Measurements from ENCODE around the gene ADI1. TPM values are rescaled to one million over a fixed set of nuclear protein-coding genes. Genes with fewer than 3 reads are reported as not detected.

Gene ADI1
- total and polyA plus RNA-seq, 2 of the 8 experiments (the other 6 are each of a cell fraction or from before 2014, with no cell fraction given) = 12.2 to 40.2 TPM

DNA sequence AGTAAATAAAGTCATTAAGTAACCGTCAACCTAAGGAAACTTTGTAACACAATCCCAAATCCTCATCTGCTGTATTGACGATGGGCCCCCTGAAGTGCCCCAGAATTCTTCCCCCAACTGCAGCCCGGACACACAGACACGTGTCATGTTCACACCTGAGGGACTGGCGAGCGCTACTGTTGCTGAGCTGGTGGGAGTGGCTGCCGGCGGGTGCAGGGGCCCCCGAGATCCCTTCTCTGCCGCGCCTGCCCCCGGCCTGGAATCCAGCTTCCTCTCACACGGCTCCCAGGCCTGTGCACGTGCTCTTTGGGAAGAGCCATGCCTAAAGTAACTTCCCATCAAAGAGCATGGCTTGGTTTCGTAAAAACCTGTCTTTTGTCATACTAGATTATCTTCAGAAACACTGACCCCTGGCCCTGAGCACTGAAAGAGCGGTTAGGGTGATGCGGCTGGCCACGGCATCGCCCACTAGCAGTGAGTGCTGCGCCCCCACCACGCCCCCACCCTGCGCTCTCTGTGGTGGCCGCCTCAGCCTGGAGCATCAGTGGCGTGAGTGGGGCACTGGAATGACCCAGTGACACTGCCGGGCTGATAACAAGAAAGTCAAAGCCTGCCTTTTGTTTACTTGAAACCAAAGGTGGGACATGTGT is 56.0 kb downstream of the ADI1 start (continued):
- TF ChIP-seq, protein P1, sequence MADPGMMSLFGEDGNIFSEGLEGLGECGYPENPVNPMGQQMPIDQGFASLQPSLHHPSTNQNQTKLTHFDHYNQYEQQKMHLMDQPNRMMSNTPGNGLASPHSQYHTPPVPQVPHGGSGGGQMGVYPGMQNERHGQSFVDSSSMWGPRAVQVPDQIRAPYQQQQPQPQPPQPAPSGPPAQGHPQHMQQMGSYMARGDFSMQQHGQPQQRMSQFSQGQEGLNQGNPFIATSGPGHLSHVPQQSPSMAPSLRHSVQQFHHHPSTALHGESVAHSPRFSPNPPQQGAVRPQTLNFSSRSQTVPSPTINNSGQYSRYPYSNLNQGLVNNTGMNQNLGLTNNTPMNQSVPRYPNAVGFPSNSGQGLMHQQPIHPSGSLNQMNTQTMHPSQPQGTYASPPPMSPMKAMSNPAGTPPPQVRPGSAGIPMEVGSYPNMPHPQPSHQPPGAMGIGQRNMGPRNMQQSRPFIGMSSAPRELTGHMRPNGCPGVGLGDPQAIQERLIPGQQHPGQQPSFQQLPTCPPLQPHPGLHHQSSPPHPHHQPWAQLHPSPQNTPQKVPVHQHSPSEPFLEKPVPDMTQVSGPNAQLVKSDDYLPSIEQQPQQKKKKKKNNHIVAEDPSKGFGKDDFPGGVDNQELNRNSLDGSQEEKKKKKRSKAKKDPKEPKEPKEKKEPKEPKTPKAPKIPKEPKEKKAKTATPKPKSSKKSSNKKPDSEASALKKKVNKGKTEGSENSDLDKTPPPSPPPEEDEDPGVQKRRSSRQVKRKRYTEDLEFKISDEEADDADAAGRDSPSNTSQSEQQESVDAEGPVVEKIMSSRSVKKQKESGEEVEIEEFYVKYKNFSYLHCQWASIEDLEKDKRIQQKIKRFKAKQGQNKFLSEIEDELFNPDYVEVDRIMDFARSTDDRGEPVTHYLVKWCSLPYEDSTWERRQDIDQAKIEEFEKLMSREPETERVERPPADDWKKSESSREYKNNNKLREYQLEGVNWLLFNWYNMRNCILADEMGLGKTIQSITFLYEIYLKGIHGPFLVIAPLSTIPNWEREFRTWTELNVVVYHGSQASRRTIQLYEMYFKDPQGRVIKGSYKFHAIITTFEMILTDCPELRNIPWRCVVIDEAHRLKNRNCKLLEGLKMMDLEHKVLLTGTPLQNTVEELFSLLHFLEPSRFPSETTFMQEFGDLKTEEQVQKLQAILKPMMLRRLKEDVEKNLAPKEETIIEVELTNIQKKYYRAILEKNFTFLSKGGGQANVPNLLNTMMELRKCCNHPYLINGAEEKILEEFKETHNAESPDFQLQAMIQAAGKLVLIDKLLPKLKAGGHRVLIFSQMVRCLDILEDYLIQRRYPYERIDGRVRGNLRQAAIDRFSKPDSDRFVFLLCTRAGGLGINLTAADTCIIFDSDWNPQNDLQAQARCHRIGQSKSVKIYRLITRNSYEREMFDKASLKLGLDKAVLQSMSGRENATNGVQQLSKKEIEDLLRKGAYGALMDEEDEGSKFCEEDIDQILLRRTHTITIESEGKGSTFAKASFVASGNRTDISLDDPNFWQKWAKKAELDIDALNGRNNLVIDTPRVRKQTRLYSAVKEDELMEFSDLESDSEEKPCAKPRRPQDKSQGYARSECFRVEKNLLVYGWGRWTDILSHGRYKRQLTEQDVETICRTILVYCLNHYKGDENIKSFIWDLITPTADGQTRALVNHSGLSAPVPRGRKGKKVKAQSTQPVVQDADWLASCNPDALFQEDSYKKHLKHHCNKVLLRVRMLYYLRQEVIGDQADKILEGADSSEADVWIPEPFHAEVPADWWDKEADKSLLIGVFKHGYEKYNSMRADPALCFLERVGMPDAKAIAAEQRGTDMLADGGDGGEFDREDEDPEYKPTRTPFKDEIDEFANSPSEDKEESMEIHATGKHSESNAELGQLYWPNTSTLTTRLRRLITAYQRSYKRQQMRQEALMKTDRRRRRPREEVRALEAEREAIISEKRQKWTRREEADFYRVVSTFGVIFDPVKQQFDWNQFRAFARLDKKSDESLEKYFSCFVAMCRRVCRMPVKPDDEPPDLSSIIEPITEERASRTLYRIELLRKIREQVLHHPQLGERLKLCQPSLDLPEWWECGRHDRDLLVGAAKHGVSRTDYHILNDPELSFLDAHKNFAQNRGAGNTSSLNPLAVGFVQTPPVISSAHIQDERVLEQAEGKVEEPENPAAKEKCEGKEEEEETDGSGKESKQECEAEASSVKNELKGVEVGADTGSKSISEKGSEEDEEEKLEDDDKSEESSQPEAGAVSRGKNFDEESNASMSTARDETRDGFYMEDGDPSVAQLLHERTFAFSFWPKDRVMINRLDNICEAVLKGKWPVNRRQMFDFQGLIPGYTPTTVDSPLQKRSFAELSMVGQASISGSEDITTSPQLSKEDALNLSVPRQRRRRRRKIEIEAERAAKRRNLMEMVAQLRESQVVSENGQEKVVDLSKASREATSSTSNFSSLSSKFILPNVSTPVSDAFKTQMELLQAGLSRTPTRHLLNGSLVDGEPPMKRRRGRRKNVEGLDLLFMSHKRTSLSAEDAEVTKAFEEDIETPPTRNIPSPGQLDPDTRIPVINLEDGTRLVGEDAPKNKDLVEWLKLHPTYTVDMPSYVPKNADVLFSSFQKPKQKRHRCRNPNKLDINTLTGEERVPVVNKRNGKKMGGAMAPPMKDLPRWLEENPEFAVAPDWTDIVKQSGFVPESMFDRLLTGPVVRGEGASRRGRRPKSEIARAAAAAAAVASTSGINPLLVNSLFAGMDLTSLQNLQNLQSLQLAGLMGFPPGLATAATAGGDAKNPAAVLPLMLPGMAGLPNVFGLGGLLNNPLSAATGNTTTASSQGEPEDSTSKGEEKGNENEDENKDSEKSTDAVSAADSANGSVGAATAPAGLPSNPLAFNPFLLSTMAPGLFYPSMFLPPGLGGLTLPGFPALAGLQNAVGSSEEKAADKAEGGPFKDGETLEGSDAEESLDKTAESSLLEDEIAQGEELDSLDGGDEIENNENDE (IDR thresholded peaks at IDR 0.05; ENCODE audit: insufficient replicate concordance, low read length) = no peak
- TF ChIP-seq POU5F1 (IDR thresholded peaks at IDR 0.05; ENCODE audit: low read depth, low read length) = no peak
- TF ChIP-seq RNF2 (IDR thresholded peaks at IDR 0.05; ENCODE audit: borderline replicate concordance, low read depth, low read length, missing control alignments, poor library complexity, severe bottlenecking) = no peak
- no peak for TF ChIP-seq NRF1 (IDR thresholded peaks at IDR 0.05; ENCODE audit: low read depth, low read length)
- no peak for TF ChIP-seq TCF12 (IDR thresholded peaks at IDR 0.05; ENCODE audit: low read depth, low read length)
- TF ChIP-seq, protein P2, sequence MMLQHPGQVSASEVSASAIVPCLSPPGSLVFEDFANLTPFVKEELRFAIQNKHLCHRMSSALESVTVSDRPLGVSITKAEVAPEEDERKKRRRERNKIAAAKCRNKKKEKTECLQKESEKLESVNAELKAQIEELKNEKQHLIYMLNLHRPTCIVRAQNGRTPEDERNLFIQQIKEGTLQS (IDR thresholded peaks at IDR 0.05; ENCODE audit: insufficient read depth, low read depth, low read length) = no peak
- TF ChIP-seq GTF2F1 (IDR thresholded peaks at IDR 0.05; ENCODE audit: borderline replicate concordance, low read depth, low read length) = no peak
- no peak for TF ChIP-seq SP4 (IDR thresholded peaks at IDR 0.05; ENCODE audit: low read length)
- no peak for TF ChIP-seq GABPA (IDR thresholded peaks at IDR 0.05; ENCODE audit: borderline replicate concordance, insufficient read depth, low read length)
- TF ChIP-seq CHD1 (IDR thresholded peaks at IDR 0.05; ENCODE audit: low read depth, low read length) = no peak

Measured in H1 (cell line).